GM19035 (cell line): Measurements from ENCODE around the gene CCDC152.

ENCODE experiments used
- ATAC-seq: cut with Tn5 transposase; IDR thresholded peaks from one replicate; pipeline ENCODE4 v1.9.1; 2021; ENCODE audit not compliant: unreplicated experiment

The CCDC152 gene

GRCh38 chr5:42779083-42779482, 22.5 kb downstream of the CCDC152 start:
- peak; percentile 71 for ATAC-seq

GRCh38 chr5:42781584-42781983, 25.0 kb downstream of the CCDC152 start:
- no peak for ATAC-seq

DNA sequence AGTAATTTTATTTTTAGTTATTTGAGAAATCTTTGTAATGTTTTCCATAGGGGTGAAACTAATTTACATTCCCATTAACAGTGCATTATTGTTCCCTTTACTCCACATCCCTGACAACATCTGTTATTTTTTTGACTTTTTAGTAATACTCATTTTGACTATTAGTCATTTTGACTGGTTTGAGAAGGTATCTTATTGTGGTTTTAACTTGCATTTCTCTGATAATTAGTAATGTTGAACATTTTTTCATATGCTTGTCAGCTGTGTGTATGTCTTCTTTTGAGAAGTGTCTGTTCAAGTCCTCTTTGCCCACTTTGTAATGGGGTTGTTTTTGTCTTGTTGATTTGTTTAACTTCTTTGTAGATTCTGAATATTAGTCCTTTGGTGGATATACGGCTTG, 27.5 kb downstream of the CCDC152 start:
- ATAC-seq: no peak

- no peak for ATAC-seq
These were observed 29.1 kb downstream of the CCDC152 start for GRCh38 chr5:42785756-42786155.

DNA sequence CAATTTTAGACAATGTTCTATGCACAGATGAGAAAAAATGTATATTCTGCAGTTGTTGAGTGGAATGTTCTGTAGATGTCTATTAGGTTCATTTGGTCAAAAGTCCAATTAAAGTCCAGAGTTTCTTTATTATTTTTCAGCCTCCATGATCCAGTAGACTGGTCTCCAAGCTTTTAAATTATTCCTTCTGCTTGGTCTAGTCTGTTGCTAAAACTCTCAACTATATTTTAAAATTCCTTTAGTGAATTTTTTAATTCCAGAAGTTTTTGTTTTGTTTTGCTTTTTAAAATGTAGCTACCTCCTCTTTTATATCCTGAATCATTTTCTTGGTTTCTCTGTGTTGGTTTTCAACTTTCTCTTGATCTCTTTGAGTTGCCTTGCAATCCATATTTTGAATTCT, 30.5 kb downstream of the CCDC152 start:
- no peak for ATAC-seq

DNA sequence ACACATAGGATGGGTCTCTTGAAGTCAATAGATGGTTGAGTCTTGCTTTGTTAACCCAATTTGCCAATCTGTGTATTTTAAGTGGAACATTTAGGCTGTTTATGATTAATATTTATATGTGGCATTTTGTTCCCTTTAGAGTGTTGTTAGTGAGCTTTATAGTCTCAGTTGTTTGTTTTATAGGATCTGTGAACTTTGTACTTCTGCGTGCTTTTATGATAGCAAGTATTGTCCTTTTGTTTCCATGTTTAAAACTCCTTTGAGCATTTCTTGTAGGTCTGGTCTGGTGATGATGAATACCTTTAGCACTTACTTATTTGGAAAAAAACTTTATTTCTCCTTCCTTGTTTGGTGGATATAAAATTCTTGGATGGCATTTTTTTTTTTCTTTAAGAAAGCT, 31.2 kb downstream of the CCDC152 start:
- ATAC-seq: no peak

GRCh38 chr5:42791151-42791550, 34.5 kb downstream of the CCDC152 start:
- no peak for ATAC-seq

DNA sequence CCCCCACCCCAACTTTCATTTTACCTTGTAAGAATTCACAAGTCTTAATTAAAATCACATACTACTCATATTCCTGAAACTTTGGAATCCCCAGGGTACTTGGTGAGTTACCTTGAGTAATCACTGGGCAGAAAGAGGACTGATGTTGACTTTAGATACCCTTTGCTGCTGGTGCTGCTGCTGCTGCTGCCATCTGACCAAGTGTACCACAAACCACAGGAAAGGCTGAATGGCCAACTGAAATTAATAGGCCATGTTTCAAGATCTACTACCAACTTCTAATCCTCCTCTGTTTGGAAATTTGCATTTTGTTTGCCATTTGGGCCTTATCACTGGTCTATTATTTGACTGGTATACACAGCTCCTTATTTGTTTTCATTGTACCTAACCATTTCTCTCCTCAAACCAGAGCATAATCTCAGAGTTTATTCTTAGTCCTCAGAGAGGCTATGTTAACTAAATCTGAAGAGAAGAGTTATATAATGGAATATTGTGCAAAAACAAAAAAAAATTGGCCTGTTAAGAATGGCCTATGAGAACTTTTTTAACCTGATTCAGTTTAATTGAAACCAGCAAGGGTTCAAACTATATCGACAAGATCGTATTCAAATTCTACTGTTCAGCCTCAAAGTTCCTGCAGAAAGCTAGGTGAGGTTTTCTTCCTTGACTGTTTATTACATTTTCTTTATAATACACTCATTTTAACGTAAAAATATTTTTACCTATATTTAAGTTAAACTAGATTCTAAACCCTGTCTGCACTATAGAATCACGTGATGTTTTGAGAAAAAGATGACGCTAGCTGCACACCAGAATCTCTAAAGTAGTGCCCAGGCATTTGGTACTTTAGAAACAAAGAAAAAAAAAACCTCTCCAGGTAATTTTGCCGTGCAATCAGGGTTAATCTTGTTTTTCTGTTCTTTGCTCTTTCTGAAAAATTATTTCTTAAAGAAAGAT, 41.9 kb downstream of the CCDC152 start:
- ATAC-seq: no peak

GRCh38 chr5:42799241-42799608, 42.6 kb downstream of the CCDC152 start:
- ATAC-seq: no peak

DNA sequence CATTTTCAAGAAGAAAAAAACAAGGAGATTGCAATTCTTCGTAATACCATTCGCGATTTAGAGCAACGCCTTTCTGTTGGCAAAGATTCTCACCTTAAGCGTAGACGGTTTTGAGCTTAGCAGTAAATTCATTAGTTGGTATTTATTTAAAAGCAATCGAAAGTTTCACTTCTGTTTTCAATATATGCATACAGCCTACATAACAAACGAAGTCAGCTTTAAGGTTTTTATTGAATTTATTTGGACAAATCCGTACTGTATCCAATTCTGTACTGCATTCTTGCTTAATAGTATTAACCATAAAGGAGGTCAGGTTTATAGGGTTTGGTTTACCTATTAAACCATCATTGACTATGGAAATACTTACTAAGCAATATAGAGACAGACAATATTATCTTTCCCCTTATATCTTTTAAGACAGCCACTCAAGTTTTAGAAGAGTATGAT, 43.1 kb downstream of the CCDC152 start:
- no peak for ATAC-seq

GRCh38 chr5:42800748-42801330, 44.2 kb downstream of the CCDC152 start:
- no peak for ATAC-seq

DNA sequence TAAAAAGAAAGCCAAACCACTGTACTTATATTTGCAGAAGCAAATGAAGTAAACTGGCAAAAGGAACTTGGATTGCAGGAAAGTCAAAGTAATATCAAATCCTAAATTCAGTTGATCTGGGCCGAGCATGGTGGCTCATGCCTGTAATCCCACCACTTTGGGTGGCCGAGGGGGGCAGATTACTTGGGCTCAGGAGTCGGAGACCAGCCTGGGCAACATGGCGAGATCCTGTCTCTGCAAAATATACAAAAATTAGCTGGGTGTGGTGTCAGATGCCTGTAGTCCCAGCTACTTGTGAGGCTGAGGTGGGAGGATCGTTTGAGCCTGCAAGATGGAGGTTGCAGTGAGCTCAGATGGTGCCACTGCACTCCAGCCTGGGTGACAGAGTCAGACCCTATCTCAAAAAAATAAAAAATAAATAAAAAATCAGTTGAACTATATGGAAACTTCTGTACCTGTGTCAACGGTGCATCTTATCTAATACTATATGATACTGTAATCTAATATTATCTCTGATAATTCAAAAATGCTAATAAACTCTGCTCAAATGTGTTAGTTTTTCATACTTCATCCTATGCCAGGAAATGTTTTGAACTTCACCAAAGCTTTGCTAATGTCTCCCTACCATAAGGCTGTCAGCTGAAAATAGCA, 45.0 kb downstream of the CCDC152 start:
- no peak for ATAC-seq

DNA sequence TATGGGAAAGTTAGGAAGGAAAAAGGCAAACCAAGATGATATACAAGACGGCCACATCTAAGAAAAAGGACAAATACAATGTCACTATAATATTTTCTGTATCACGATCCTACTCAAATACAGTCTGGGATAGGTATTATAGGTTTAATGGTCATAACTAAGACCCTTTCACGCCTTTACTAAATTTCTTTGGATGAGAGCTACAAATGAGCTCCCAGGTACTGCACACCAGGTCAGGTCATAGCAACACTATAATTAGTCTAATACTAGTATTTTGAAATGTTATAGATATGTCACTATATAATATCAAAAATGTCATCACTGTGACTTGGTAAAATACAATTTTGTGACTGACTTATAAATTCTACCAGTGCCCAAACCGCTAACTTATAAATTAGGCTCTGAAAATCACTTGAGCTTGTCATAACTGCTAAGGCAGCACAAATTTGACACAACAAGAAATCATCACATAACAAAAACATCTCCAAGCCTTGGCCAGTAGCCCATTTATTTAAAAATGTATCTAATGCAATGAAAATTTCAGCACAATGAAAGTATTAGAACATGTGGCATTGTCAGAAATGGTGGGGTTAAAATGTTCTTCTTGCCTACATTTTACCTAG, 48.2 kb downstream of the CCDC152 start:
- no peak for ATAC-seq

- ATAC-seq: no peak
These were observed 49.5 kb downstream of the CCDC152 start for GRCh38 chr5:42806004-42806700.

GRCh38 chr5:42806701-42807262, 50.2 kb downstream of the CCDC152 start:
- no peak for ATAC-seq

GRCh38 chr5:42807722-42808447, 51.3 kb downstream of the CCDC152 start:
- ATAC-seq: no peak

GRCh38 chr5:42808888-42809611, 52.4 kb downstream of the CCDC152 start:
- no peak for ATAC-seq

- no peak for ATAC-seq
These were observed 54.4 kb downstream of the CCDC152 start for GRCh38 chr5:42810834-42811590.
